MCF 10A (cell line): ENCODE data around the gene MROH2A. TPM values are rescaled to one million over a fixed set of nuclear protein-coding genes. Genes with fewer than 3 reads are reported as not detected.
"Not testable (repeated sequence)": the region's sequence is repeated elsewhere in the genome, so short reads cannot be mapped to it uniquely, and the experiment has no call there.

ENCODE experiments used
- BruUV-seq: library from RNA; stranded (reverse); fragments of 400-500 nt; replicated peaks from 2 replicates; lab custom pipeline; 2021; lab: Mats Ljungman, UMichigan
- CTCF ChIA-PET: fragments of 300-600 bp; sonication (Branson Sonifier 250); formaldehyde crosslinking; extraction: SDS; loops from one replicate; lab custom pipeline; 2021; ENCODE audit warnings: antibody characterized with exemption, inconsistent platforms; lab: Yijun Ruan, JAX
- POLR2A ChIA-PET: fragments of 300-600, 350-650 bp; sonication (Branson Sonifier 250); formaldehyde crosslinking; extraction: SDS; loops from one replicate; lab custom pipeline; 2020; ENCODE audit warnings: antibody characterized with exemption, inconsistent platforms; lab: Yijun Ruan, JAX
- DNase-seq: peaks from one replicate; pipeline ENCODE4 v3.0.0-alpha.2; 2018; ENCODE audit not compliant: unreplicated experiment
- H3K27ac Mint-ChIP-seq: one replicate; pipeline ENCODE4 v1.8.0; 2022; ENCODE audit warnings: mild to moderate bottlenecking, low read depth, mixed read lengths; ENCODE audit not compliant: unreplicated experiment
- H3K27me3 Mint-ChIP-seq: one replicate; pipeline ENCODE4 v1.8.0; 2022; ENCODE audit warnings: mixed read lengths; ENCODE audit not compliant: insufficient read depth, unreplicated experiment
- H3K36me3 Mint-ChIP-seq: one replicate; pipeline ENCODE4 v1.8.0; 2022; ENCODE audit warnings: mild to moderate bottlenecking, moderate library complexity, mixed read lengths; ENCODE audit not compliant: insufficient read depth, unreplicated experiment
- H3K4me1 Mint-ChIP-seq: one replicate; pipeline ENCODE4 v1.8.0; 2022; ENCODE audit warnings: mixed read lengths; ENCODE audit not compliant: insufficient read depth, unreplicated experiment
- H3K4me3 Mint-ChIP-seq: one replicate; pipeline ENCODE4 v1.8.0; 2022; ENCODE audit warnings: mild to moderate bottlenecking, moderate library complexity, mixed read lengths; ENCODE audit not compliant: unreplicated experiment
- H3K9me3 Mint-ChIP-seq: one replicate; pipeline ENCODE4 v1.8.0; 2022; ENCODE audit warnings: mixed read lengths; ENCODE audit not compliant: unreplicated experiment
- intact Hi-C: fragments of 100-400 bp; cut with micrococcal nuclease; formaldehyde crosslinking; loops from 2 replicates; pipeline ENCODE4 v1.14.1; 2022
- total RNA-seq: library from RNA; stranded (reverse); gene quantifications from 2 replicates; pipeline ENCODE4 v1.2.3, GENCODE V29; 2022
- TF ChIP-seq, protein P1 (sequence below): fragments of 200-600 bp; IDR thresholded peaks from one replicate; pipeline ENCODE4 v1.8.0; 2022; ENCODE audit warnings: antibody characterized with exemption, mild to moderate bottlenecking; ENCODE audit not compliant: unreplicated experiment

MROH2A gene
- total RNA-seq, 1 experiment from 2014 or later = not detected

- no TSS peak for BruUV-seq
- Mint-ChIP-seq H3K27me3 (peaks cover 2% of the 10 kb centered on the region), H3K27ac (no peak overlapping the region), H3K9me3 (no peaks in the 10 kb centered on the region), H3K36me3 (no peaks in the 10 kb centered on the region), H3K4me1 (no peaks in the 10 kb centered on the region), H3K4me3 (no peak overlapping the region)
- ChIA-PET CTCF (interaction anchor here (0.7 to 2.0 kb wide), 2 partner anchors 9 to 10 kb away, joined by 3 to 11 read pairs; no protein-coding TSS in a partner anchor), POLR2A (no interaction called here)
- no peak for DNase-seq
- TF ChIP-seq, protein P1, sequence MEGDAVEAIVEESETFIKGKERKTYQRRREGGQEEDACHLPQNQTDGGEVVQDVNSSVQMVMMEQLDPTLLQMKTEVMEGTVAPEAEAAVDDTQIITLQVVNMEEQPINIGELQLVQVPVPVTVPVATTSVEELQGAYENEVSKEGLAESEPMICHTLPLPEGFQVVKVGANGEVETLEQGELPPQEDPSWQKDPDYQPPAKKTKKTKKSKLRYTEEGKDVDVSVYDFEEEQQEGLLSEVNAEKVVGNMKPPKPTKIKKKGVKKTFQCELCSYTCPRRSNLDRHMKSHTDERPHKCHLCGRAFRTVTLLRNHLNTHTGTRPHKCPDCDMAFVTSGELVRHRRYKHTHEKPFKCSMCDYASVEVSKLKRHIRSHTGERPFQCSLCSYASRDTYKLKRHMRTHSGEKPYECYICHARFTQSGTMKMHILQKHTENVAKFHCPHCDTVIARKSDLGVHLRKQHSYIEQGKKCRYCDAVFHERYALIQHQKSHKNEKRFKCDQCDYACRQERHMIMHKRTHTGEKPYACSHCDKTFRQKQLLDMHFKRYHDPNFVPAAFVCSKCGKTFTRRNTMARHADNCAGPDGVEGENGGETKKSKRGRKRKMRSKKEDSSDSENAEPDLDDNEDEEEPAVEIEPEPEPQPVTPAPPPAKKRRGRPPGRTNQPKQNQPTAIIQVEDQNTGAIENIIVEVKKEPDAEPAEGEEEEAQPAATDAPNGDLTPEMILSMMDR = no peak
- intact Hi-C loops = no loop called here
Measured at GRCh38 chr2:233866479-233866878, 88.3 kb downstream of the MROH2A start.

- no TSS peak for BruUV-seq
- TF ChIP-seq, protein P1 = no peak
Measured at GRCh38 chr2:233867993-233868532, 89.9 kb downstream of the MROH2A start, which contains the start of gene MSL3B. MSL3B (minus strand) TSS chr2:233868386.

GRCh38 chr2:233871432-233871831 lies 93.3 kb downstream of the MROH2A start:
- no TSS peak for BruUV-seq
- peaks cover 29% of the 10 kb centered on the region for H3K27me3 Mint-ChIP-seq
- intact Hi-C loops = no loop called here
- no peaks in the 10 kb centered on the region for H3K9me3 Mint-ChIP-seq
- TF ChIP-seq, protein P1 = no peak
- no peak for DNase-seq
- ChIA-PET CTCF (no interaction called here), POLR2A (no interaction called here)
- no peaks in the 10 kb centered on the region for H3K36me3 Mint-ChIP-seq
- H3K4me3 Mint-ChIP-seq = no peak overlapping the region
- H3K4me1 Mint-ChIP-seq = no peaks in the 10 kb centered on the region
- H3K27ac Mint-ChIP-seq = no peak overlapping the region

More at GRCh38 chr2:233867993-233868532, 89.9 kb downstream of the MROH2A start, which contains the start of gene MSL3B:
- Mint-ChIP-seq H3K27ac (peak within 1 kb of the TSS; percentile 73), H3K27me3 (peaks cover 16% of the 10 kb centered on the region), H3K4me1 (no peaks in the 10 kb centered on the region), H3K4me3 (peak within 1 kb of the TSS; percentile 72), H3K9me3 (no peaks in the 10 kb centered on the region), H3K36me3 (no peaks in the 10 kb centered on the region)
- POLR2A ChIA-PET = no interaction called here
- CTCF ChIA-PET = interaction anchor here (2.0 kb wide), 1 partner anchor 11 kb away, joined by 11 read pairs; no protein-coding TSS in a partner anchor
- peak; percentile 28 for DNase-seq
- intact Hi-C loops = no loop called here

- H3K9me3 Mint-ChIP-seq = not testable (repeated sequence)
Measured at GRCh38 chr2:233872125-233872524, 94.0 kb downstream of the MROH2A start.

More at GRCh38 chr2:233872125-233872524, 94.0 kb downstream of the MROH2A start:
- BruUV-seq, POLR2A ChIA-PET, DNase-seq, H3K27ac Mint-ChIP-seq, H3K36me3 Mint-ChIP-seq, intact Hi-C loops, H3K4me3 Mint-ChIP-seq, H3K4me1 Mint-ChIP-seq: not testable (repeated sequence)
- peaks cover 29% of the 10 kb centered on the region for H3K27me3 Mint-ChIP-seq
- CTCF ChIA-PET = interaction anchor here (1.4 kb wide), 1 partner anchor 15 kb away, joined by 5 read pairs; no protein-coding TSS in a partner anchor
